Stomach (tissue), 4 donors: ENCODE data around the gene CD2AP.

Experiments used
- EP300 ChIP-seq: sonication (generic); formaldehyde crosslinking; IDR thresholded peaks from one replicate; pipeline ENCODE4 v1.6.1; 2017; ENCODE audit warnings: antibody characterized with exemption
- TF ChIP-seq, protein P1 (sequence below), 7 experiments: fragments of 450-650 bp in 4 of 7; fragments of 200-600 bp in 3 of 7; sonication (generic) in 3 of 7; IDR thresholded peaks; one replicate each; pipeline ENCODE4 v1.5.1; 2016 to 2019; ENCODE audit warnings: antibody characterized with exemption in 7 of 7, control low read depth in 2 of 7, mild to moderate bottlenecking in 1 of 7

GRCh38 chr6:47587493-47587892 is 109.9 kb downstream of the CD2AP start:
- no peak for TF ChIP-seq EP300
- TF ChIP-seq, protein P1, sequence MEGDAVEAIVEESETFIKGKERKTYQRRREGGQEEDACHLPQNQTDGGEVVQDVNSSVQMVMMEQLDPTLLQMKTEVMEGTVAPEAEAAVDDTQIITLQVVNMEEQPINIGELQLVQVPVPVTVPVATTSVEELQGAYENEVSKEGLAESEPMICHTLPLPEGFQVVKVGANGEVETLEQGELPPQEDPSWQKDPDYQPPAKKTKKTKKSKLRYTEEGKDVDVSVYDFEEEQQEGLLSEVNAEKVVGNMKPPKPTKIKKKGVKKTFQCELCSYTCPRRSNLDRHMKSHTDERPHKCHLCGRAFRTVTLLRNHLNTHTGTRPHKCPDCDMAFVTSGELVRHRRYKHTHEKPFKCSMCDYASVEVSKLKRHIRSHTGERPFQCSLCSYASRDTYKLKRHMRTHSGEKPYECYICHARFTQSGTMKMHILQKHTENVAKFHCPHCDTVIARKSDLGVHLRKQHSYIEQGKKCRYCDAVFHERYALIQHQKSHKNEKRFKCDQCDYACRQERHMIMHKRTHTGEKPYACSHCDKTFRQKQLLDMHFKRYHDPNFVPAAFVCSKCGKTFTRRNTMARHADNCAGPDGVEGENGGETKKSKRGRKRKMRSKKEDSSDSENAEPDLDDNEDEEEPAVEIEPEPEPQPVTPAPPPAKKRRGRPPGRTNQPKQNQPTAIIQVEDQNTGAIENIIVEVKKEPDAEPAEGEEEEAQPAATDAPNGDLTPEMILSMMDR (IDR thresholded peaks at IDR 0.05) = no peak
